HG03575 (cell line): ENCODE data around the gene ZNF732.
A peak's percentile ranks its signal among the peaks of the same experiment; 100 is the strongest.
"Not testable (repeated sequence)": the region's sequence is repeated elsewhere in the genome, so short reads cannot be mapped to it uniquely, and the experiment has no call there.

Experiments
- ATAC-seq: cut with Tn5 transposase; IDR thresholded peaks from one replicate; pipeline ENCODE4 v1.9.1; 2021; ENCODE audit not compliant: unreplicated experiment, insufficient number of reproducible peaks, low FRiP score; ENCODE audit errors: extremely low read depth

Gene ZNF732

DNA sequence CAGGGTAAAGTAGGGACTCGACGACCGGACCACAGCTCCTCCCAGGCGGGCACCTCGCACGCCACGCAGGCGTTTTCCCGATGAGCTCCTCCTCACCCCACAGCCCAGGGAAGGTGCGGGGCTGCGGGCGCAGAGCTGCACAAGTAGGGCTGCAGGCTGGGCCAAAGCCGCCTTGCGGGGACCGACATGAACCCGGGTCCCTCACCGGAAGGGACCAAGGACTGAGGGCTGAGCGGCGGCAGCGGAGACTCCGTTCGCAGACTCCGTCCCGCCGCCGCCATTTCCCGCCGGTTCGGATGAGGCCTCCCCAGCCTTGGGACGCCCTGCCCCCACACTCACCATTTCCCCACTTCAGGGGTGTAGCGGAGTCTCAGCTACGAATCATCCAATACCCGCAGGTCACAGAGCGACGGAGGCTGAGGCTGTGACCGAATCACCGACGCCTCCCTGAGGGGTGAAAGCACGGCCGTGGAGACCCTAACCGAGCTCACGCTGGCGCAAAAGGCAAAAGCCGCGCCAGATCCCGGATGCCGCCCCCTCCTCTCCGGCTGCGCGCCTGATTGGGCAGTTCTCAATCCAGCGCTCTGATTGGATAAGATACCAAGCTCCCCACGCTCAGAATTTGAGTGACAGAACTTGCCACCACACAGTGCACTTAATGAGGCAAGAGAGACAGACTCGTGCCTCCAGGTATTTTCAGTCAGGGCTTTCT lies at the start of gene ZNF732:
Gene ZNF732 (minus strand): TSS at position 506 of the 712 bp plus-strand sequence. CDS start 164 bp downstream, at position 342.
- ATAC-seq: no peak

- ATAC-seq: no peak
These were observed 34.7 kb upstream of the ZNF732 start for GRCh38 chr4:340011-340410.

DNA sequence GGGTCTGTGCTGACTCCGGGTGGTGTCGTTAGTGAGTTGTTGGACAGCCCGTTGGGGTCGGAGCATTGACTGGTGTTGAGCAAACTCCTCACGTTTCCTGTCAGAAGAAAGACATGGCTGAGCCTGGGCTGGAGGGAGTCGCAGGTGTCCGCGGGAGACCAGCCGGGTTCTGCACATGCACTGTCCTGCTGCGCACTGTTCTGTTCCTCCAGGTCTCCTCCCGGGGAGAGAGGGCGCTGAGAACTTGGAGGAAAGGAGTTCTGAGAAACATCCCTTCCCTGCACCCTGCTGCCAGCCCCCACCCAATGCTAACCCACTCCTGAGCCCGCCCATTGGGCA lies 33.5 kb upstream of the ZNF732 start:
- no peak for ATAC-seq

- no peak for ATAC-seq
These were observed 32.9 kb upstream of the ZNF732 start for GRCh38 chr4:337932-338758.

- peak; percentile 98 for ATAC-seq
These were observed 32.1 kb upstream of the ZNF732 start, which contains the start of gene ZNF141 for GRCh38 chr4:337143-337931. Gene ZNF141, plus strand, starts transcription at chr4:337814. Its CDS starts 170 bp downstream, at chr4:337984.

GRCh38 chr4:336893-337142 lies 31.5 kb upstream of the ZNF732 start:
- ATAC-seq: no peak

- no peak for ATAC-seq
These were observed 31.0 kb upstream of the ZNF732 start for GRCh38 chr4:336099-336892.

DNA sequence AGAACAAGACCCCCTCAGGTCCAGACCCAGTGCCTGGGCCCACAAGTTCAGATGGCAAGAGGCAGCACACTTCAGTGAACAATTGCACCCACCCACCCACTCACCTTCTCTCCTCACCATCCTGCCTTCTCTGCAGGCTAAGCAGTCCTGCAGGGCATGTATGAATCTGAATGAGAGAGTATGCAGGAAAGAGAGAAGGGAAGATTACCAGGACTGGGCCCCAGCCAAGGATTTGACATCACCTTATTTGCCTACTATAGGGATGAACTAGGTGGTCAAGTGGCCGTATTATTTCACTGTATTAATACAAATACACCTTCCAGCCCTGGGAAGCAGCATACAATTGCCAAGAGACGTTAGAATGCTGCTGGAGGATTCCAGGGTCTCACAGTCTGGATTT lies 30.2 kb upstream of the ZNF732 start:
- ATAC-seq: no peak

- ATAC-seq: no peak
These were observed 23.5 kb upstream of the ZNF732 start for GRCh38 chr4:328729-329128.

DNA sequence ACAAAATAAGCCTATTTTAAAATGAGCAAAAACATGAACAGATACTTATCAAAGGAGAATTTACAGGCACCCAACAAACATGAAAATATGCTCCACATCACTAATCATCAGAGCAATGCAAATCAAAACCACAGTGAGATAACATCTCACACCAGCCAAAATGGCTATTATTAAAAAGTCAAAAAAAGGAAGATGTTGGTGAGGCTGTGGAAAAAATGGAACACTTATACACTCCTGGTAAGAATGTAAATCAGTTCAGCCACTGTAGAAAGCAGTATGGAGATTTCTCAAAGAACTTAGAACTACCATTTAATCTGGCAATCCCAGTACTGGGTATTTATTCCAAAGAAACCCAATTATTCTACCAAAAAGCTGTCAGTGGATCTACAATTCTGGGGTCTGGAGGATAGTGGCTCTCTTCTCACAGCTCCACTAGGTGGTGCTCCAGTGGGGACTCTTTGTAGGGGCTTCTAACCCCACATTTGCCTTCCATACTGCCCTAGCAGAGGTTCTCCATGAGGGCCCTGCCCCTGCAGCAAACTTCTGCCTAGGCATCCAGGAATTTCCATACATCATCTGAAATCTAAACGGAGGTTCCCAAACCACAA lies 9.1 kb upstream of the ZNF732 start:
- ATAC-seq: no peak

DNA sequence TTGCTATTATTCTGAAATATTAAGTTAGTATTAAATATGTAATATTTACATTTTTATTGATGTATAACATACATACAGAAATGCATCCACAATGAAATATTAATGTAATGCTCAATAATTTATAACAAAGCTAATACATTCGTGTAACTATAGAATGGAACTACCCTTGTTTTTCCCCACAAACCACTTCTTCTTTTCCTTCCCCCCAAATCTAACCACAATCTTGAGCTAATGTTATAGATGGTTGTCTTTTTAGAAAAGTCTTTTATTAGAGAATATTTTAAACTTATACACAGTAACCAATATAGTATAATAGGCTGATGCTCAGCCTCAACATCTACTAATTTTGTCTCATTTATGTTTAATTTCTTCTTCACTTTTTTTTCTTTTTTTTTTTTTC lies 4.5 kb upstream of the ZNF732 start:
- no peak for ATAC-seq

DNA sequence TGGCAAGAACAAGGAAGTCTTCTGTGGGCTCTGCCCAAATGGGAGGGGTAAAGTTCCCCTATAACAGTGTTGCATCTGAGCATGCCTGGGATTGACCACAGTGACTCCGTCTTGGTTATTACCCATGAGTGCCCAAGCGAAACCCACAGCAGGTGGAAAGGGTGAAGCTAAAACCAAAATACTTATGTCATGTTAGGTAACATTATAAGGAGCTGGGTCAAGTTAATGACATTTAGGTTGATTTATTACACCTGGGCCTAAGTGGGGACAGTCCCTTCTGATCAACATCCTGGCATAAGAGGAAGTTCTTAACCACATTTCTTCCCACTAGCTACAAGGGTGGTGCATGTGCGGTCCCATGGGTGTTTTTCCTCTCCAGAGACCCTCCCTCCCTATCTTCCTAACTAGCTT lies 1.3 kb upstream of the ZNF732 start:
- no peak for ATAC-seq

- ATAC-seq: not testable (repeated sequence)
These were observed 758 bp downstream of the ZNF732 start for GRCh38 chr4:304516-304915.

DNA sequence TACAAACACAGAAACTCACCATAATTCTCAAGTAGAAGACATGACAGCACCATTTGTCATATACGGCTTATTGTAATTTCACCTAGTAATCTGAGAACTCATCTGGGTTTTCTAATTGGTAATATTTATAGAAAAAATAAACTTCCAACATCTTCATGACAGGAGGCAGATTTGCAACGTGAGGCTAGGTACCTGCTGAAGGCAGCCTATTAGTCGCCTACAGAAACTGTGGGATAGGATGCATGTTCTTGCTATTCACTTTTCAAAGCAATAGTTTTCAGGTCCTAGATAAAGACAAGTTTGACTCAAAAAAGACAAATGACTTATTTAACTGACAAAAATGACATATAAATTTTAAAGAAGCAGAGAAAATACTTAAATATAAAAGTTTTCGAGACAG lies 2.9 kb downstream of the ZNF732 start:
- no peak for ATAC-seq

DNA sequence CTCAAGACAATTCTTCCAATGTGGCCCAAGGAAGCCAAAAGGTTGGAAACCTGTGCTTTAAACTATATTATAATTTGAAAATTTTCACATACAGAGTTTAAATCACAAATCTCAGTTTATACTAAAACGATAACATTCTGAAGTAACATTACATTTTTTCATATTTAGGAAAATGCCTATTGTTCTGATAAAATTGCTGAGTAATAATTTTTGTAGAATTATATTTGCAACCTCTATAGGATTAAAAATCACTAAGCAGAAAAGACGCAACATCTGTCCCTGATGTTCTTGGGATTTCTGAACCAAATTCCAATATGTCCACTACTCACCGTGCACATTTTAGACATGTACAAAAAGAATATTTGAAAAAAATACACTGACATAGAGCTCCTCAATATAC lies 10.5 kb downstream of the ZNF732 start:
- no peak for ATAC-seq

- no peak for ATAC-seq
These were observed 16.4 kb downstream of the ZNF732 start for GRCh38 chr4:288891-289290.

GRCh38 chr4:273309-274017 lies 31.8 kb downstream of the ZNF732 start:
- no peak for ATAC-seq

DNA sequence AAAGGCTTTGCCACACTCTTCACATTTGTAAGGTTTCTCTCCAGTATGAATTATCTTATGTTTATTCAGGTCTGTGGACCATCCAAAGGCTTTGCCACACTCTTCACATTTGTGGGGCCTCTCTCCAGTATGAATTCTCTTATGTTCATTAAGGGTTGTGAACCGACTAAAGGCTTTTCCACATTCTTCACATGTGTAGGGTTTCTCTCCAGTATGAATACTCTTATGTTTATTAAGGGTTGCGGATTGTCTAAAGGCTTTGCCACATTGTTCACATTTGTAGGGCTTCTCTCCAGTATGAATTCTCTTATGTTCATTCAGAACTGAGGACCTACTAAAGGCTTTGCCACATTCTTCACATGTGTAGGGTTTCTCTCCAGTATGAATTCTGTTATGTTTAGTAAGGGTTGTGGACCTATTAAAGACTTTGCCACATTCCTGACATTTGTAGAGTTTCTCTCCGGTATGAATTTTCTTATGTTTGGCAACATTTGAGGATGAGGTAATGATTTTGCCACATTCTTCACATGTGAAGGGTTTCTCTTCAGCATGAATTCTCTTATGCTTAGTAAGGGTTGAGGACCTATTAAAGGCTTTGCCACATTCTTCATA lies 33.7 kb downstream of the ZNF732 start:
- no peak for ATAC-seq
